ENCODE results near the gene SUOX.
"Not testable (repeated sequence)": the region's sequence is repeated elsewhere in the genome, so short reads cannot be mapped to it uniquely, and the experiment has no call there.

The SUOX gene

DNA sequence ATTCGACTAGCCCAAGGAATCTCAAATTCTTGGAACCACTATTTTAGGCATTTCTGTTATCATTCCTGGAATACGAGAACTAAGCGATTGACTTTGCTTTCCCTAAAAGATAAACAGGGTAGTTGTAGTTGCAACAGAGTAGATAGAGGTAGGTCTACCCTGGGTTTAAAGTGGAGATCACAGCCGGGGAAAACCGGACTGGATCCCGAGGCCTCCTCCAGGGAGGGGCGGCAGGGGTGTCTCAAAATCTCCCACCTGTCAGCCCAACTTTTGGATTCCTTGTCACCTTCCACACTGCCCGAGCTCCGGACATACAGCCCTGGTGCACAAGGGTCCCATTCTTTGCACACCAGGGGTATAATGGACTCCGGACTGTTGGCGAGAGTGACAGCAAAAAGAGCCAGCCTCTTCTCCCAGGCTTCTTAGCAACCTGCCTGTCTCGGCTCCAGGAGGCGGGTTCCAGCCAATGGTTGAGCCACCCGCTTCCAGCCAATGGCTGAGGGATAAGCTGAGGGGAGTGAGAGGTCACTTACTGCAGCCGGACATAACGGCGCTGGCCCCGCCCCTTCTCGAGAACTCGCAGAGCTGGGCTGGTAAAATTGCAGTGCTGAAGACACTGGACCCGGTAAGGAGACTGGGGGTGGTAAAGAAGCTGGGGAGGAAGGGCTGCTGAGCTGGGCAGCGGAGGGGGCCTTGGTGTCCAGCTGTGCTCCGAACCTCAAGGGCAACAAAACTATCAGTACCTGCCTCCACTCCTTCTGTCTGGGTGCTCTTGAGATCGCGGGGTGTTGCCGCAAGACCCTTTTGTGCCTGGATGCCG, at the start of gene SUOX:
Gene SUOX (plus strand): TSS at position 562 of the 820 bp plus-strand sequence. CDS start 4,946 bp downstream, outside the sequence.
- DNase-seq (ENCODE audit: low read depth), result no peak

- no peak for DNase-seq (ENCODE audit: low read depth)
Measured at GRCh38 chr12:55955344-55955743, 41.7 kb upstream of the SUOX start.

DNA sequence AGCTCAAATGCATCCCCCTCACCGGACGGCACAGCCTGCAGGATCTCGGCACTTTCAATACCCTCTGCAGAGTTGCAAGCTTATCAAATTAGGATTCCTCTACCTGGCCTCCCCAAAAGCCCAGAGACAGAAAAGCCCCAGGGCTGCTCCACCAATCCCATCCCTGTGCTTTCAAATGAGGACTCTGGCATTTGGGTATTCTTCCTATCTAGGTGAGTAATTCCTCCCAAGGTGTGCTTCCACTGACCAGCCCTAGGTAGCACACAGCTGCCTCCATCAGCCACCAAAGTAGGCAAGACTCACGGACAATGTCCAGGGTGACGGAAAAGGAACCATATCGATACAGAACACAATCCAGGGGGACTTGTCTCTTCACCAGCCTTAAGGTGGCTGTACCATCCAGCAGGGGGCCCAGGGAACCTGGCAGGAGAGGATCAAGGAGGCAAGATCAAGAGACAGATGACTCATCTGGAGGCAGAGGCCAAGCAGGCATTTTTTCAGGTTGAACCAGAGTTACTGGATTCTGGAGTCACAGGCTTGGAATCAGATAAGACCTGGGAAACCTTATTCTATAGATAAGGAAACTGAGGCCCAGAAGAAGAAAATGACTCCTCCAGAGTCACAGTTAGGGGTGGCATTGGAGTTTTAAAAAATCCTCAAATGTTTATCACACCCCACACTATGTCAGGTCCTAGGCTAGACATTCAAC, 41.1 kb upstream of the SUOX start:
- peak; percentile 29 for DNase-seq (ENCODE audit: low read depth)

- no peak for DNase-seq (ENCODE audit: low read depth)
Measured at GRCh38 chr12:55957106-55957859, 39.8 kb upstream of the SUOX start.

DNA sequence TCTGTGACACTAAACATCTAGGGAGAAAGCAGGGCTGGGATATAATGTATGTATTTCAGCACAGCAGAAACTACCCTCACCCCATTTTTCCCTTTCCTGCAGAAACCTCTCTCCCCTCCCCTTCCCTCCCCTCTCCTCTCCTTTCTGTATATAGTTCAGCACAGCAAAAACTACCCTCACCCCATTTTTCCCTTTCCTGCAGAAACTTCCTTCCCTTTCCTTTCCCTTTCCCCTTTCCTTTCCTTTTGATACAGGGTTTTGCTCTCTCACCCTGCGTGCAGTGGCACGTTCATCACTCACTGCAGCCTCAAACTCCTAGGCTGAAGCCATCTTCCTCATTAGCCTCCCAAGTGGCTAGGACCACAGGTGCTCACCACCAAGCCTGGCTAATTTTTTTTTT, 33.3 kb upstream of the SUOX start:
- DNase-seq (ENCODE audit: low read depth), result no peak

- DNase-seq (ENCODE audit: low read depth), result no peak
Measured at GRCh38 chr12:55965240-55965639, 31.8 kb upstream of the SUOX start.

- DNase-seq (ENCODE audit: low read depth), result no peak
Measured at GRCh38 chr12:55965941-55966407, 31.1 kb upstream of the SUOX start, which contains the start of gene PMEL. Gene PMEL (minus strand): TSS chr12:55966042. CDS start chr12:55966011, 31 bp downstream.

- peak; percentile 79 for DNase-seq (ENCODE audit: low read depth)
Measured at GRCh38 chr12:55966408-55967281, 30.4 kb upstream of the SUOX start, which contains the start of gene CDK2. Gene CDK2 (plus strand): TSS chr12:55966830. CDS start chr12:55967009, 179 bp downstream.

GRCh38 chr12:55969356-55969755, 27.7 kb upstream of the SUOX start:
- DNase-seq (ENCODE audit: low read depth), result no peak

- DNase-seq (ENCODE audit: low read depth), result no peak
Measured at GRCh38 chr12:55970775-55971174, 26.3 kb upstream of the SUOX start.

GRCh38 chr12:55972042-55972441, 25.0 kb upstream of the SUOX start:
- DNase-seq (ENCODE audit: low read depth), result no peak

- DNase-seq (ENCODE audit: low read depth), result no peak
Measured at GRCh38 chr12:55972456-55972855, 24.6 kb upstream of the SUOX start.

GRCh38 chr12:55972911-55973598, 24.0 kb upstream of the SUOX start:
- DNase-seq (ENCODE audit: low read depth), result no peak

DNA sequence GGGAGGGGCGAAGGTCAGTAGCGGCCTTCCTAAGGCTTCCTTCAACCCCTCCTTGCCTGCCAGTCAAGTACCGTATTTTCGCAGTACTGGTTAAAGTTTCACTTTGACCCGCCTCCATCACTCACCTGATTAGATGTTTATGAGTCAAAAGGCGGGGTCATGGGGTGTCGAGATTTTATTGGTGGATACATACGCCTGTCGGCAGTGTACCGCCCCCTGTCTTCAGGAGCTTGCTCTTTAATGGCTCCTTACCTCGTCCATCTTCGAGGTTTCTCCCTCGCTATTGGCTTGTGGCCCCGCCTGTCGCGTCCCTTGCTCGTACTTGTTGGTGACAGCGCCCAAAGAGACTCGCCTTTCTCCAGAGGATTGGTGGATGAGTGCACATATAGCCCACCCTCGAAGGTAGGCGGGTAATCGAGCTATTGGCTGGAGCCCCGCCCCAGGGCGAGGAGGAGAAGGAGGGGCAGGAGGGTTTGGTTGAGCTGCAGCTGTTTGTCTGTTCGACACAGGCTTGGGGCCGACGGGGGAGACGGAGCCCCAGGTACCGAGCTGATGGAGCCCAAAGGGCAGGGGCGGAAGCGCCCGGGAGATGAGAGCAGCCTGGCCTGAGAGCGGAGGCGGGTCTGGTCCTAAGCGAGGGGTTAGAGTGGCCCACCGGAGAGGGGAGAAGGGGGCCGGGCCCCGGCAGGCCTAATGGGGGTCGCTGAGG, 23.3 kb upstream of the SUOX start, which contains the start of gene RAB5B:
Gene RAB5B (plus strand): TSS at position 480 of the 709 bp plus-strand sequence. CDS start 12,883 bp downstream, outside the sequence.
- peak; percentile 99 for DNase-seq (ENCODE audit: low read depth)

- DNase-seq (ENCODE audit: low read depth), result peak; percentile 29
Measured at GRCh38 chr12:55974308-55974730, 22.8 kb upstream of the SUOX start.

- no peak for DNase-seq (ENCODE audit: low read depth)
Measured at GRCh38 chr12:55978393-55978792, 18.7 kb upstream of the SUOX start.

DNA sequence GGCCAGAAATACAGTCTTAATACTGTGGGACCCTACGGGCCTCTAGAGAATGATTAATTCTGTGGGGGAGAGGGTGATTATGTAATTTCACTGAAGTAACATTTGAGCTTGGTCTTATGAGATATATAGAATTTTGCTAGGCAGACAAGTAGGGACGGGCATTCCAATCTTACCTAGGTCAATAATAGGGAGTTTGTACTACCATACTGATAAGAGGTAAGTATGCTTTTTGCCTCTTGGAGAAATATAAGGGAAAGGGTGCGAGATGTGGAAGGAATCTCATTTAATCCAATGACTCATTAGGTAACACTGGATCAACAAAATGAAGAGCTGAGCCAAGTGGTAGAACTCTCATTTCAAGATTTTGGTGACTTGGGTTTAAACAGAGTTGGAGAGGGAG, 18.0 kb upstream of the SUOX start:
- DNase-seq (ENCODE audit: low read depth), result no peak

GRCh38 chr12:55981882-55982281, 15.2 kb upstream of the SUOX start:
- not testable (repeated sequence) for DNase-seq (ENCODE audit: low read depth)

DNA sequence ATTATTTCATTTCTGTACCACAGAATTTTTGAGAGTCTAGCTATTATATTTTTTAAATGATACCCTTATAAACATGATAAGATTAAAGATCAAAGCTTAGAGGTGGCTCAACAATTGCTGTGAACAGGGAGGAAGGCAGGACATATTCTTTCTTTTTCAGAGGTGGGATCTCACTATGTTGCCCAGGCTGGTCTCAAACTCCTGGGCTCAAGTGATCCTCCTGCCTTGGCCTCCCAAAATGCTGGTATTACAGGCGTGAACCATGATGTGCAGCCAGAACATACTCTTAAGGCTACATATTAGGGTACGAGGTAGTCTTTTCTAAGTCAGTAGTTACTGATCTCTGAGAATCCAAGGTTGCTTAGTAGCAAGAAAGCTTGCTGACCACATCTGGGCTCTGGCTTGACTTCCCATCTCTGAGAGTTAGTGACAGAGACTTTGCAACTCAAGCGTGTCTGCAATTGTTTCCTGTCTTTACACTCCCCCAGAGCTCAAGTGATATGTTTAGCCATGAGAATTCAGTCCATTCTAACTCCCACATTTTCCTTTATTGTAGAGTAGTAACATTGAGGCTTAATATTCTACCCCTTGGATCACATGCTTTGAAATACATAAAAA, 14.6 kb upstream of the SUOX start:
- no peak for DNase-seq (ENCODE audit: low read depth)

All from T-helper 22 cell (primary cell).